Measurements from ENCODE around the gene COMT.

DNA sequence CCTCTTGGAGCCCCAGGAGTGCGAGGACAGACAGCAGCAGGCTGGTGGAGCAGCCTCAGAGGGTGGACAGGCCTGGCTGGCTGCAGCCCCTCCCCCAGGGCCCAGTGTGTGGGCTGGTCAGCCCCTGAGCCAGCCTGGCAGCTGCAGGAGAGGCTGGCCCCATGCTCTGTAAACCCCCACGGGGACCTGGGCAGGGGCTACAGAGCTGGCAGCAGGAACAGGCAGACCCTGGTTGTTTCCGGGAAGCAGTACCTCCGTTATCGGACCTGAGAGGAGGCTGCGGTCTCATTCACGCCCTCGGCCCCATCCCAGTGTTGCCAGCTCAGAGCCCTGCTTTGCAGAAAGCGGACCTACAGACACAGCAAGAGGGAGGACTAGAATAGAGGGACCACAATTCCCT lies 38.5 kb upstream of the COMT start:
- TF ChIP-seq, protein P1, sequence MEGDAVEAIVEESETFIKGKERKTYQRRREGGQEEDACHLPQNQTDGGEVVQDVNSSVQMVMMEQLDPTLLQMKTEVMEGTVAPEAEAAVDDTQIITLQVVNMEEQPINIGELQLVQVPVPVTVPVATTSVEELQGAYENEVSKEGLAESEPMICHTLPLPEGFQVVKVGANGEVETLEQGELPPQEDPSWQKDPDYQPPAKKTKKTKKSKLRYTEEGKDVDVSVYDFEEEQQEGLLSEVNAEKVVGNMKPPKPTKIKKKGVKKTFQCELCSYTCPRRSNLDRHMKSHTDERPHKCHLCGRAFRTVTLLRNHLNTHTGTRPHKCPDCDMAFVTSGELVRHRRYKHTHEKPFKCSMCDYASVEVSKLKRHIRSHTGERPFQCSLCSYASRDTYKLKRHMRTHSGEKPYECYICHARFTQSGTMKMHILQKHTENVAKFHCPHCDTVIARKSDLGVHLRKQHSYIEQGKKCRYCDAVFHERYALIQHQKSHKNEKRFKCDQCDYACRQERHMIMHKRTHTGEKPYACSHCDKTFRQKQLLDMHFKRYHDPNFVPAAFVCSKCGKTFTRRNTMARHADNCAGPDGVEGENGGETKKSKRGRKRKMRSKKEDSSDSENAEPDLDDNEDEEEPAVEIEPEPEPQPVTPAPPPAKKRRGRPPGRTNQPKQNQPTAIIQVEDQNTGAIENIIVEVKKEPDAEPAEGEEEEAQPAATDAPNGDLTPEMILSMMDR (IDR thresholded peaks at IDR 0.05) = no peak
- TF ChIP-seq POLR2A (IDR thresholded peaks at IDR 0.05) = no peak
